GM23338 (cell line): Measurements from ENCODE around the gene AOPEP. TPM values are rescaled to one million over a fixed set of nuclear protein-coding genes. Genes with fewer than 3 reads are reported as not detected.

ENCODE experiments used
- CREB1 ChIP-seq: fragments of 250-450 bp; sonication (Bioruptor Pico); IDR thresholded peaks from 2 replicates; pipeline ENCODE4 v1.5.0; 2020; ENCODE audit warnings: low read depth, mild to moderate bottlenecking, moderate library complexity
- CTCF ChIP-seq, 2 experiments: fragments of 200-600 bp in 1 of 2; sonication (generic) in 1 of 2; conservative IDR thresholded peaks; 2 replicates each; pipeline versions ENCODE4 v1.5.1 to v1.6.1; 2016 to 2017; ENCODE audit warnings: antibody characterized with exemption in 2 of 2, low read depth in 2 of 2, mild to moderate bottlenecking in 2 of 2, moderate library complexity in 1 of 2
- ETS1 ChIP-seq: IDR thresholded peaks from 2 replicates; pipeline ENCODE4 v1.6.1; 2016; ENCODE audit warnings: antibody characterized with exemption
- EZH2 ChIP-seq: fragments of 200-600 bp; sonication (generic); IDR thresholded peaks from one replicate; pipeline ENCODE4 v1.8.0; 2017; ENCODE audit warnings: antibody characterized with exemption, mild to moderate bottlenecking, low read depth; ENCODE audit not compliant: unreplicated experiment
- EZH2phosphoT487 ChIP-seq: fragments of 200-600 bp; sonication (generic); IDR thresholded peaks from one replicate; pipeline ENCODE4 v1.8.1; 2018; ENCODE audit warnings: antibody characterized with exemption; ENCODE audit not compliant: unreplicated experiment
- JUNB ChIP-seq: IDR thresholded peaks from one replicate; pipeline ENCODE4 v1.6.1; 2016; ENCODE audit warnings: antibody characterized with exemption; ENCODE audit not compliant: unreplicated experiment
- NANOG ChIP-seq: IDR thresholded peaks from 2 replicates; pipeline ENCODE4 v1.6.1; 2016; ENCODE audit warnings: antibody characterized with exemption, borderline replicate concordance
- POLR2AphosphoS5 ChIP-seq: IDR thresholded peaks from 2 replicates; pipeline ENCODE4 v1.6.1; 2016; ENCODE audit warnings: antibody characterized with exemption, low read depth
- REST ChIP-seq: IDR thresholded peaks from one replicate; pipeline ENCODE4 v1.6.1; 2018; ENCODE audit warnings: antibody characterized with exemption; ENCODE audit not compliant: unreplicated experiment
- STAT1 ChIP-seq: IDR thresholded peaks from one replicate; pipeline ENCODE4 v1.6.1; 2016; ENCODE audit warnings: antibody characterized with exemption; ENCODE audit not compliant: unreplicated experiment
- ZNF114 ChIP-seq: fragments of 250-450 bp; sonication (Bioruptor Pico); IDR thresholded peaks from 2 replicates; pipeline ENCODE4 v1.5.0; 2020; ENCODE audit warnings: mild to moderate bottlenecking, moderate library complexity
- polyA plus RNA-seq: library from polyadenylated mRNA; unstranded; fragments of >200 nt; fragmentation: Nextera tagmentation; extraction: Ambion mirVana; gene quantifications from 2 replicates; pipeline ENCODE4 v1.2.1, GENCODE V29; 2016
- total RNA-seq: library from RNA; depleted of rRNA; stranded (reverse); fragments of >200 nt; shearing (Covaris generic); gene quantifications from 2 replicates; pipeline ENCODE4 v1.2.3, GENCODE V29; 2014

AOPEP gene
- total and polyA plus RNA-seq, 2 experiments from 2014 or later, result 7.0 to 16.5 TPM

- TF ChIP-seq REST (no peak), ZNF114 (no peak), JUNB (no peak), CREB1 (CRISPR knock-in tag) (no peak), EZH2 (no peak), NANOG (no peak), CTCF (conservative IDR thresholded peaks at IDR 0.05; ENCODE audit: low read depth in 2 of 2) (no peak), ETS1 (no peak), POLR2AphosphoS5 (no peak), EZH2phosphoT487 (no peak), STAT1 (no peak)
Measured at GRCh38 chr9:94860678-94861588, 134.4 kb downstream of the AOPEP start (continued).
